Right ventricle myocardium inferior (tissue), 1 donor: ENCODE results near the gene OTOL1. TPM values are rescaled to one million over a fixed set of nuclear protein-coding genes. Genes with fewer than 3 reads are reported as not detected.

Source experiments
- ATAC-seq: fragments of 200-7000 bp; cut with Tn5 transposase; one replicate; pipeline ENCODE4 v1.9.1; 2020; ENCODE audit warnings: mild to moderate bottlenecking, moderate library complexity
- DNase-seq: peaks from one replicate; pipeline ENCODE4 v3.0.0; 2021; ENCODE audit errors: missing footprints
- intact Hi-C: fragments of 100-400 bp; cut with DNase I; formaldehyde crosslinking; loops from one replicate; pipeline ENCODE4 v1.11.0; 2022
- total RNA-seq: library from RNA; stranded (reverse); fragmentation: NEBNext Ultra II Directional; extraction: Animal tissue kit (Norgen Biotek cat#: 25700); gene quantifications from one replicate; pipeline ENCODE4 v1.2.1, GENCODE V29; 2021
- donor health status: DM: no; HTN: yes; CAD: no; lungs with severe emphysema.

OTOL1 gene
- total RNA-seq, 1 donor from 2014 or later, result not detected

GRCh38 chr3:161510510-161511260 lies 14.1 kb downstream of the OTOL1 start:
- DNase-seq (no peak), ATAC-seq (no peak)
- intact Hi-C loops, result no loop called here

GRCh38 chr3:161523916-161524315 lies 27.3 kb downstream of the OTOL1 start:
- DNase-seq (no peak), ATAC-seq (no peak)
- intact Hi-C loops, result no loop called here

GRCh38 chr3:161531930-161532329 lies 35.3 kb downstream of the OTOL1 start:
- intact Hi-C loops, result no loop called here
- ATAC-seq, result no peak

GRCh38 chr3:161540594-161540993 lies 44.0 kb downstream of the OTOL1 start:
- intact Hi-C loops, result no loop called here
- ATAC-seq (no peak), DNase-seq (no peak)

More at GRCh38 chr3:161531930-161532329, 35.3 kb downstream of the OTOL1 start:
- no peak for DNase-seq

- DNase-seq, result no peak
- intact Hi-C loops, result no loop called here
- no peak for ATAC-seq
Observed at GRCh38 chr3:161545824-161546223, 49.2 kb downstream of the OTOL1 start.

GRCh38 chr3:161548301-161548700 lies 51.7 kb downstream of the OTOL1 start:
- ATAC-seq (peak; percentile 52), DNase-seq (no peak)
- intact Hi-C loops, result no loop called here

GRCh38 chr3:161549261-161549660 lies 52.7 kb downstream of the OTOL1 start:
- DNase-seq, result no peak
- intact Hi-C loops, result no loop called here
- no peak for ATAC-seq

DNA sequence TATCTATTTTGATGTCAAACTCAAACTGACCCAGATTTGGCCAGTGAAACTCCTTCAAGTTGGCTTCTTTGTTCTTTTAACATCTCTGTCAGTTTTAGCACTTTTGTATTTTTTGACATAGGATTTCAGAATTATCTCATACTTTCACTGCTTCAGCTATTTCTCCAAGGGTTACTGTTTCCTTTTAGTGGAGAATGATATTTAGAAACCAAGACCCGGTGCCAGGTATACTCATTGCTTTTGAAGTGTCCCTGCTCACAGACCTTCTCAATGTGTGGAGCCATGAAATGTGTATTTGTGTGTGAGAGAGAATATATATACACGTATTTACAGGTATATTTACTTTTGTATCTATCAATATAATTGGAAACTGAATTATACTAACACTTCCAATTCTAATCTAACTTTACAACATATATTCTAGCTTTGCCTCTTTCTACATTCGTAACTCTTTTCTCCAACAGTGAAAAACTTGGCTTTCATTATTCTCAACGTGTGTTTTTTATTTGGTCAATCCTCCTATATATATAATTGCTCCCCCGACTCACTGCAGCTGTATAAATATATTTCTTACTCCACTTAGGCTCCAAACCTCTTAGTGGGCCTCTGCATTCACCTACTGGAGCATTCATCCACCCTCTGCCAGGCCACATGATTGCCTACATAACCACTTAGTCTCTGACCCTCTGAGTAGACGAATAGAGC lies 54.0 kb downstream of the OTOL1 start:
- intact Hi-C loops, result no loop called here
- no peak for DNase-seq
- no peak for ATAC-seq

GRCh38 chr3:161551697-161552096 lies 55.1 kb downstream of the OTOL1 start:
- ATAC-seq (no peak), DNase-seq (no peak)
- intact Hi-C loops, result no loop called here

DNA sequence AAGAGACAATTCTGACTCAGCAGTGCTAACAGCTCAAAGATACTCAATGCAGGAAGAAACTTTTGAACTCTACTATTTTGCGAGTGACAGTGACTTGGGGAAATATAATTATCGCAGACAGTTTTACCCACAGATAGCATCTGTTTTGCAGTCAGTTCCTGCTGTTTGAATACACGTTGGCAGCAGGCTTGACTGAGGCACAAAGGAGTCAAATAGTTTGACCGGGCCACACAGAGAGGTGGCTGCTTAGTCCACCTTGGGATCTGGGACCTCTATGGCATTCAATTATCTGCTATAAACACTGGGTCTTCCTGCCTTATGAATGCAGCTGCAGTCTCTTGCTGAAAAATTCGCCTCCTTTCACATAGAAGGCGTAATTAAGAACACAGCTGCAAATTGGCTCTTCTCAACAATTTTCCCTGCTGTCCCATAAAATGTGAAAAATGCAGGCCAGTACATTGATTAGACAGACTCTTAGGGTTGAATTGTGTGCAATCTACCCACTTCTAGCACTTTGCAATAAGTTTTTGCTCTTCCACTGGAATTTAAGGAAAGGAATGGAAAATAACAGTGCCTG lies 56.5 kb downstream of the OTOL1 start:
- intact Hi-C loops, result no loop called here
- DNase-seq (no peak), ATAC-seq (no peak)

Other genes with a start within 250 kb of the OTOL1 start
- gene SPTSSB, start 125.3 kb upstream of the OTOL1 start, total RNA-seq, result 0.57 TPM